ENCODE results near the gene HSD3B2.

HSD3B2 gene

GRCh38 chr1:119385650-119386049 is 29.3 kb upstream of the HSD3B2 start:
- Histone ChIP-seq H3K4me1 (ENCODE audit: insufficient read depth, low read length) (no peaks in the 10 kb centered on the region), H3K27ac (ENCODE audit: low read length) (no peak overlapping the region), H3K79me2 (ENCODE audit: insufficient read depth, low read length) (no peaks in the 10 kb centered on the region), H3K4me3 (ENCODE audit: low read depth in 1 of 2, low read length in 2 of 2) (no peak overlapping the region), H4K20me1 (ENCODE audit: insufficient read depth, low read length) (no peaks in the 10 kb centered on the region), H3K36me3 (ENCODE audit: insufficient read depth, low read length) (no peaks in the 10 kb centered on the region), H3K9me3 (ENCODE audit: insufficient read depth, low read length, severe bottlenecking) (no peaks in the 10 kb centered on the region), H3K27me3 (ENCODE audit: insufficient read depth, low read length, poor library complexity) (no peaks in the 10 kb centered on the region), H2AFZ (ENCODE audit: low read depth, low read length) (no peak overlapping the region), H3K4me2 (ENCODE audit: insufficient read depth, low read length) (no peak overlapping the region), H3K9ac (ENCODE audit: low read depth, low read length) (no peak overlapping the region)
- no peak for DNase-seq
- ATAC-seq (ENCODE audit: insufficient read depth, low read depth), result no peak
- TF ChIP-seq CTCF (IDR thresholded peaks at IDR 0.05; ENCODE audit: borderline replicate concordance, extremely low read depth, low read length, poor library complexity, severe bottlenecking) (no peak), EZH2 (IDR thresholded peaks at IDR 0.05; ENCODE audit: borderline replicate concordance, low read depth, low read length, severe bottlenecking) (no peak)

DNA sequence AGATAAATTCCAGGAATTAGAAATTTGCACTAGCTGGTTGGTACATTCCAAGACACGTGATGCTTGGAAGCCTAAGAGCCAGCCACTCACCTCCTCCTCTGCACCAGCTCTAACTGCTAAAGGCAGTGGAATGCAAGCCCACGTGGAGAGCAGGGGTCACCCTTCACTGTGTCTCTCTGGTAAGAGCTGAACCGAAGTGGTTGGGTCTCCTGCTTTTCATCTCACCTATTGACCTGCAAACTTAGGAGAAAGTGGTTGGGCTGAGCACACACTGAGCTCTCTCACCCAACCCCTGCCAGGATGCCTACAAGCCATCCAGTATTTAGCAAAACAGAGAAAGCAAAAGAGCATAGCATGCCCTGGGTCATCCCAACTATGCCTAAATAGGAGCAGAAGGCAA is 27.1 kb upstream of the HSD3B2 start:
- Histone ChIP-seq H3K79me2 (ENCODE audit: insufficient read depth, low read length) (no peaks in the 10 kb centered on the region), H4K20me1 (ENCODE audit: insufficient read depth, low read length) (no peaks in the 10 kb centered on the region), H3K27ac (ENCODE audit: low read length) (no peak overlapping the region), H3K36me3 (ENCODE audit: insufficient read depth, low read length) (no peaks in the 10 kb centered on the region), H3K4me2 (ENCODE audit: insufficient read depth, low read length) (no peak overlapping the region), H3K4me3 (ENCODE audit: low read depth in 1 of 2, low read length in 2 of 2) (no peak overlapping the region), H3K9ac (ENCODE audit: low read depth, low read length) (no peak overlapping the region), H2AFZ (ENCODE audit: low read depth, low read length) (no peak overlapping the region), H3K4me1 (ENCODE audit: insufficient read depth, low read length) (no peaks in the 10 kb centered on the region), H3K9me3 (ENCODE audit: insufficient read depth, low read length, severe bottlenecking) (no peaks in the 10 kb centered on the region), H3K27me3 (ENCODE audit: insufficient read depth, low read length, poor library complexity) (no peaks in the 10 kb centered on the region)
- TF ChIP-seq EZH2 (IDR thresholded peaks at IDR 0.05; ENCODE audit: borderline replicate concordance, low read depth, low read length, severe bottlenecking) (no peak), CTCF (IDR thresholded peaks at IDR 0.05; ENCODE audit: borderline replicate concordance, extremely low read depth, low read length, poor library complexity, severe bottlenecking) (no peak)
- ATAC-seq (ENCODE audit: insufficient read depth, low read depth), result no peak
- no peak for DNase-seq

GRCh38 chr1:119388450-119388849 is 26.5 kb upstream of the HSD3B2 start:
- DNase-seq, result no peak
- H3K9ac ChIP-seq (ENCODE audit: low read depth, low read length), result no peak overlapping the region
- H3K4me3 ChIP-seq (ENCODE audit: low read depth in 1 of 2, low read length in 2 of 2), result no peak overlapping the region
- H3K27me3 ChIP-seq (ENCODE audit: insufficient read depth, low read length, poor library complexity), result no peaks in the 10 kb centered on the region
- H3K4me1 ChIP-seq (ENCODE audit: insufficient read depth, low read length), result no peaks in the 10 kb centered on the region
- H3K79me2 ChIP-seq (ENCODE audit: insufficient read depth, low read length), result no peaks in the 10 kb centered on the region
- H4K20me1 ChIP-seq (ENCODE audit: insufficient read depth, low read length), result no peaks in the 10 kb centered on the region
- no peaks in the 10 kb centered on the region for H3K36me3 ChIP-seq (ENCODE audit: insufficient read depth, low read length)
- H3K4me2 ChIP-seq (ENCODE audit: insufficient read depth, low read length), result no peak overlapping the region
- H2AFZ ChIP-seq (ENCODE audit: low read depth, low read length), result no peak overlapping the region
- no peak for TF ChIP-seq EZH2 (IDR thresholded peaks at IDR 0.05; ENCODE audit: borderline replicate concordance, low read depth, low read length, severe bottlenecking)
- TF ChIP-seq CTCF (IDR thresholded peaks at IDR 0.05; ENCODE audit: borderline replicate concordance, extremely low read depth, low read length, poor library complexity, severe bottlenecking), result no peak
- H3K27ac ChIP-seq (ENCODE audit: low read length), result no peak overlapping the region
- no peak for ATAC-seq (ENCODE audit: insufficient read depth, low read depth)
- H3K9me3 ChIP-seq (ENCODE audit: insufficient read depth, low read length, severe bottlenecking), result no peaks in the 10 kb centered on the region

DNA sequence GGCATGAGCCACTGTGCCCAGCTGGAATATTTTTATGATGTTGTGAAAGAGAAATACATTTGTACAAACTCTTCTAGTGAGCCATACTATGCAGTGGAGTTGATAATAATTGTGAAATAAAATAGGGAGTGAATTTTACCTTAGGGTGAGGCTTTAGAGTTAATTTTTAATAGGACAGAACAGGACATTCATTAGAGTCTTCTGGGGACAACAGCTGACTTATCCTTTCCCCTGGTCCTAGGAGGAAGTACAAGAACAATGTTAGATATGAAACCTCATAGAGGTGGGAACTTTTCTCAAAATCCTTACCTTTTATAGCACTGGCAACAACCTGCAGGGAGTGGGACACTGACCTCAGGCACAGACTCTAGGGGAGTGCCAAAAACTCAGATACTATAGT is 24.4 kb upstream of the HSD3B2 start:
- H4K20me1 ChIP-seq (ENCODE audit: insufficient read depth, low read length), result no peaks in the 10 kb centered on the region
- H2AFZ ChIP-seq (ENCODE audit: low read depth, low read length), result no peak overlapping the region
- no peaks in the 10 kb centered on the region for H3K4me1 ChIP-seq (ENCODE audit: insufficient read depth, low read length)
- no peak for ATAC-seq (ENCODE audit: insufficient read depth, low read depth)
- no peaks in the 10 kb centered on the region for H3K36me3 ChIP-seq (ENCODE audit: insufficient read depth, low read length)
- no peak overlapping the region for H3K9ac ChIP-seq (ENCODE audit: low read depth, low read length)
- no peak for TF ChIP-seq CTCF (IDR thresholded peaks at IDR 0.05; ENCODE audit: borderline replicate concordance, extremely low read depth, low read length, poor library complexity, severe bottlenecking)
- TF ChIP-seq EZH2 (IDR thresholded peaks at IDR 0.05; ENCODE audit: borderline replicate concordance, low read depth, low read length, severe bottlenecking), result no peak
- H3K4me3 ChIP-seq (ENCODE audit: low read depth in 1 of 2, low read length in 2 of 2), result no peak overlapping the region
- no peaks in the 10 kb centered on the region for H3K79me2 ChIP-seq (ENCODE audit: insufficient read depth, low read length)
- no peaks in the 10 kb centered on the region for H3K9me3 ChIP-seq (ENCODE audit: insufficient read depth, low read length, severe bottlenecking)
- DNase-seq, result no peak
- H3K4me2 ChIP-seq (ENCODE audit: insufficient read depth, low read length), result no peak overlapping the region
- H3K27me3 ChIP-seq (ENCODE audit: insufficient read depth, low read length, poor library complexity), result no peaks in the 10 kb centered on the region
- H3K27ac ChIP-seq (ENCODE audit: low read length), result no peak overlapping the region

Measured in DND-41 (cell line).